SK-N-SH (cell line): Measurements from ENCODE around the gene XIAP. TPM values are rescaled to one million over a fixed set of nuclear protein-coding genes. Genes with fewer than 3 reads are reported as not detected.
"Not testable (repeated sequence)": the region's sequence is repeated elsewhere in the genome, so short reads cannot be mapped to it uniquely, and the experiment has no call there.

Source experiments
- CTCF ChIA-PET: fragments of 300-600, 350-600 bp; formaldehyde crosslinking; extraction: SDS; loops from one replicate; lab custom pipeline; 2021; lab: Yijun Ruan, JAX
- POLR2A ChIA-PET: fragments of 350-600 bp; sonication (Branson Sonifier 250); formaldehyde crosslinking; extraction: SDS; loops from one replicate; lab custom pipeline; 2020; ENCODE audit warnings: antibody characterized with exemption, inconsistent platforms; lab: Yijun Ruan, JAX
- DNase-seq: peaks from one replicate; pipeline ENCODE4 v3.0.0; 2012
- H2AFZ ChIP-seq: fragments of 200-600 bp; sonication (generic); 2 replicates; pipeline ENCODE4 v1.8.1; 2016; ENCODE audit warnings: antibody characterized with exemption, mild to moderate bottlenecking, low read depth
- H3F3A ChIP-seq: fragments of 200-600 bp; sonication (generic); replicated peaks from 2 replicates; pipeline ENCODE3; 2016; ENCODE audit warnings: antibody characterized with exemption, mild to moderate bottlenecking; ENCODE audit not compliant: insufficient read depth
- H3K27ac ChIP-seq, 2 experiments: fragments of 200-500 bp in 1 of 2; fragments of 200-600 bp in 1 of 2; sonication (Bioruptor generic) in 1 of 2; sonication (generic), shearing (Covaris generic) in 1 of 2; 2 replicates each; pipeline versions ENCODE4 v1.5.1 to v1.6.1; 2014 to 2016; ENCODE audit warnings: low read depth in 2 of 2, inconsistent platforms in 1 of 2, low read length in 1 of 2, mild to moderate bottlenecking in 1 of 2, mixed read lengths in 1 of 2
- H3K27me3 ChIP-seq: fragments of 200-600 bp; sonication (generic), shearing (Covaris generic); 2 replicates; pipeline ENCODE4 v1.6.1; 2016; ENCODE audit warnings: mixed run types; ENCODE audit not compliant: insufficient read depth
- H3K36me3 ChIP-seq, 2 experiments: fragments of 200-500 bp in 1 of 2; fragments of 200-600 bp in 1 of 2; sonication (Bioruptor generic) in 1 of 2; sonication (generic) in 1 of 2; replicated peaks in 1 of 2; 2 replicates each; pipeline versions ENCODE3 to v1.5.1; 2014 to 2016; ENCODE audit warnings: low read length in 1 of 2, mild to moderate bottlenecking in 1 of 2; ENCODE audit not compliant: insufficient read depth in 2 of 2, control insufficient read depth in 1 of 2
- H3K4me1 ChIP-seq, 2 experiments: fragments of 200-500 bp in 1 of 2; fragments of 200-600 bp in 1 of 2; sonication (Bioruptor generic) in 1 of 2; sonication (generic), shearing (Covaris generic) in 1 of 2; 2 replicates each; pipeline versions ENCODE4 v1.5.1 to v1.6.1; 2014 to 2016; ENCODE audit warnings: low read depth in 1 of 2, low read length in 1 of 2, mixed run types in 1 of 2; ENCODE audit not compliant: insufficient read depth in 2 of 2, control insufficient read depth in 1 of 2
- H3K4me2 ChIP-seq: fragments of 200-600 bp; sonication (generic), shearing (Covaris generic); 2 replicates; pipeline ENCODE4 v1.6.1; 2017; ENCODE audit warnings: mixed run types
- H3K4me3 ChIP-seq, 2 experiments: fragments of 200-500 bp in 1 of 2; fragments of 200-600 bp in 1 of 2; sonication (Bioruptor generic) in 1 of 2; sonication (generic), shearing (Covaris generic) in 1 of 2; 2 replicates each; pipeline versions ENCODE4 v1.5.1 to v1.8.1; 2014 to 2016; ENCODE audit warnings: low read depth in 2 of 2, inconsistent platforms in 1 of 2, low read length in 1 of 2, mild to moderate bottlenecking in 1 of 2, mixed read lengths in 1 of 2, moderate library complexity in 1 of 2
- H3K79me2 ChIP-seq: fragments of 200-600 bp; sonication (generic); 2 replicates; pipeline ENCODE4 v1.8.1; 2017; ENCODE audit warnings: mild to moderate bottlenecking; ENCODE audit not compliant: insufficient read depth
- H3K9ac ChIP-seq: fragments of 200-600 bp; sonication (generic); 2 replicates; pipeline ENCODE4 v1.6.1; 2017; ENCODE audit warnings: mixed run types
- H3K9me2 ChIP-seq: fragments of 200-600 bp; sonication (generic); 2 replicates; pipeline ENCODE4 v1.6.1; 2017; ENCODE audit warnings: mixed run types
- H3K9me3 ChIP-seq: fragments of 200-600 bp; sonication (generic); 2 replicates; pipeline ENCODE4 v1.6.1; 2017; ENCODE audit warnings: mixed run types, mild to moderate bottlenecking, moderate library complexity
- H4K20me1 ChIP-seq: fragments of 200-600 bp; sonication (generic); 2 replicates; pipeline ENCODE4 v1.6.1; 2017; ENCODE audit warnings: mild to moderate bottlenecking, mixed run types; ENCODE audit not compliant: insufficient read depth
- CHD2 ChIP-seq: fragments of 150-350 bp; IDR thresholded peaks from 2 replicates; pipeline ENCODE4 v1.6.1; 2018; ENCODE audit warnings: low read length; ENCODE audit not compliant: partially characterized antibody
- ELF1 ChIP-seq: IDR thresholded peaks from 2 replicates; pipeline ENCODE4 v1.4.0; 2012
- EZH2phosphoT487 ChIP-seq: fragments of 200-600 bp; sonication (generic); IDR thresholded peaks from 2 replicates; pipeline ENCODE4 v1.6.1; 2017; ENCODE audit warnings: low read depth, mixed run types, mild to moderate bottlenecking, antibody characterized with exemption, moderate library complexity, borderline replicate concordance
- IRF3 ChIP-seq: fragments of 150-350 bp; IDR thresholded peaks from 2 replicates; pipeline ENCODE4 v1.6.1; 2016; ENCODE audit warnings: mild to moderate bottlenecking, low read depth, low read length
- JUND ChIP-seq: IDR thresholded peaks from 2 replicates; pipeline ENCODE4 v1.4.0; 2012
- MAX ChIP-seq: IDR thresholded peaks from 2 replicates; pipeline ENCODE4 v1.4.0; 2012; ENCODE audit warnings: low read depth
- MXI1 ChIP-seq: IDR thresholded peaks from 2 replicates; pipeline ENCODE4 v1.6.1; 2012; ENCODE audit warnings: mild to moderate bottlenecking, low read depth, low read length, improper control_type of control experiment
- POLR2AphosphoS5 ChIP-seq: IDR thresholded peaks from 2 replicates; pipeline ENCODE4 v1.6.1; 2012; ENCODE audit warnings: low read depth, low read length
- TAF1 ChIP-seq: IDR thresholded peaks from 2 replicates; pipeline ENCODE4 v1.6.1; 2012; ENCODE audit warnings: low read depth, mild to moderate bottlenecking, low read length, moderate library complexity, borderline replicate concordance
- USF2 ChIP-seq: fragments of 150-350 bp; IDR thresholded peaks from 2 replicates; pipeline ENCODE4 v1.6.1; 2017; ENCODE audit warnings: antibody characterized with exemption, low read length, low read depth, borderline replicate concordance
- YY1 ChIP-seq: IDR thresholded peaks from 2 replicates; pipeline ENCODE4 v1.4.0; 2012; ENCODE audit warnings: low read depth, mild to moderate bottlenecking
- WGBS: methylation state at CpG from one replicate; pipeline ENCODE4 v1.1.6; 2017; ENCODE audit warnings: low lambda C conversion rate; 5-methylcytosine and 5-hydroxymethylcytosine counted together
- polyA plus RNA-seq, 3 experiments: library from polyadenylated mRNA; depleted of rRNA; stranded (reverse); fragments of >200 nt; gene quantifications; 2 replicates each; pipeline ENCODE4 v1.2.3, GENCODE V29; 2012

XIAP gene
- polyA plus RNA-seq, 1 of the 3 experiments (the other 2 are of a cell fraction), result 9.1 TPM

- POLR2A ChIA-PET, result no interaction called here
- H3K9me3 ChIP-seq, result no peaks in the 10 kb centered on the region
- no peaks in the 10 kb centered on the region for H3K79me2 ChIP-seq
- DNase-seq, result no peak
- H3K4me1 ChIP-seq, result no peaks in the 10 kb centered on the region
- H4K20me1 ChIP-seq, result no peaks in the 10 kb centered on the region
- 34% methylated on average over 3 of the region's 3 CpGs for WGBS
- CTCF ChIA-PET, result no interaction called here
- peaks cover 0 to 25% of the 10 kb centered on the region in 2 experiments for H3K36me3 ChIP-seq
- no peaks in the 10 kb centered on the region for H3F3A ChIP-seq
- H3K9me2 ChIP-seq, result no peaks in the 10 kb centered on the region
- no peak overlapping the region for H3K4me2 ChIP-seq
- H3K27ac ChIP-seq, result no peak overlapping the region
- H3K4me3 ChIP-seq, result no peak overlapping the region
- H3K9ac ChIP-seq, result no peak overlapping the region
- TF ChIP-seq CHD2 (no peak), JUND (no peak), YY1 (no peak), TAF1 (no peak), MXI1 (no peak), POLR2AphosphoS5 (no peak), ELF1 (no peak), USF2 (no peak), MAX (no peak), EZH2phosphoT487 (no peak), IRF3 (no peak)
- H3K27me3 ChIP-seq, result no peaks in the 10 kb centered on the region
- H2AFZ ChIP-seq, result no peak overlapping the region
These were observed 39.8 kb downstream of the XIAP start for GRCh38 chrX:123899701-123900100.

- H3K27me3 ChIP-seq, H3K4me2 ChIP-seq, H4K20me1 ChIP-seq, H3K4me3 ChIP-seq, H3F3A ChIP-seq, H3K9me3 ChIP-seq, CTCF ChIA-PET, H3K4me1 ChIP-seq, H3K9ac ChIP-seq, H2AFZ ChIP-seq, DNase-seq, H3K9me2 ChIP-seq, H3K79me2 ChIP-seq, POLR2A ChIA-PET, H3K27ac ChIP-seq: not testable (repeated sequence)
- H3K36me3 ChIP-seq, result peaks cover 6 to 12% of the 10 kb centered on the region in 2 experiments
- 64% methylated on average over 7 of the region's 7 CpGs for WGBS
These were observed 43.4 kb downstream of the XIAP start for GRCh38 chrX:123903261-123903660.
